Measurements from ENCODE around the gene ITGAL. TPM values are rescaled to one million over a fixed set of nuclear protein-coding genes. Genes with fewer than 3 reads are reported as not detected.

ITGAL gene
- total and polyA plus RNA-seq, 2 of the 13 experiments (the other 11 are each of a cell fraction or from before 2014, with no cell fraction given) = 0.86 to 1.2 TPM

GRCh38 chr16:30557957-30558788 lies 85.6 kb downstream of the ITGAL start, which contains the start of gene ZNF764 (continued):
- TF ChIP-seq U2AF1 (optimal IDR thresholded peaks at IDR 0.05; ENCODE audit: low read depth, low read length) = no peak
- peak; percentile 99 for TF ChIP-seq ZNF777 (CRISPR knock-in tag; IDR thresholded peaks at IDR 0.05)
- TF ChIP-seq BRCA1 (CRISPR knock-in tag; IDR thresholded peaks at IDR 0.05) = peak; percentile 18; the same call in 1 of the 2 replicates
- no peak for TF ChIP-seq SETDB1 (CRISPR knock-in tag; IDR thresholded peaks at IDR 0.05; ENCODE audit: borderline replicate concordance)
- no peak for TF ChIP-seq NFATC3 (CRISPR knock-in tag; IDR thresholded peaks at IDR 0.05)
- peak; percentile 45 for TF ChIP-seq HNRNPK (IDR thresholded peaks at IDR 0.05; ENCODE audit: low read depth, low read length, poor library complexity, severe bottlenecking)
- TF ChIP-seq CSRNP2 (CRISPR knock-in tag; conservative IDR thresholded peaks at IDR 0.05; ENCODE audit: low read depth) = no peak
- TF ChIP-seq ATF7 (IDR thresholded peaks at IDR 0.05) = no peak
- TF ChIP-seq ATF7 (CRISPR knock-in tag; IDR thresholded peaks at IDR 0.05) = no peak
- TF ChIP-seq ZNF275 (CRISPR knock-in tag; IDR thresholded peaks at IDR 0.05; ENCODE audit: borderline replicate concordance) = no peak; the same call in 1 of the 2 replicates
- no peak for TF ChIP-seq KLF13 (CRISPR knock-in tag; IDR thresholded peaks at IDR 0.05)
- TF ChIP-seq JARID2 (CRISPR knock-in tag; IDR thresholded peaks at IDR 0.05; ENCODE audit: insufficient replicate concordance) = no peak
- TF ChIP-seq ZNF331 (CRISPR knock-in tag; IDR thresholded peaks at IDR 0.05) = peak; percentile 82; the same call in 1 of the 2 replicates
- peak; percentile 29 for TF ChIP-seq ZNF788 (CRISPR knock-in tag; IDR thresholded peaks at IDR 0.05; ENCODE audit: borderline replicate concordance)
- peak; percentile 56 for TF ChIP-seq ZNF33B (CRISPR knock-in tag; IDR thresholded peaks at IDR 0.05)
- peak; percentile 56; the same call in 1 of the 2 replicates for TF ChIP-seq ELF3 (CRISPR knock-in tag; IDR thresholded peaks at IDR 0.05)
- peak; percentile 70; the same call in 1 of the 2 replicates for TF ChIP-seq FOXK1 (CRISPR knock-in tag; IDR thresholded peaks at IDR 0.05; ENCODE audit: borderline replicate concordance, low read depth)
- TF ChIP-seq ZNF549 (CRISPR knock-in tag; IDR thresholded peaks at IDR 0.05) = no peak
- no peak; the same call in 1 of the 2 replicates for TF ChIP-seq RORA (CRISPR knock-in tag; IDR thresholded peaks at IDR 0.05)
- TF ChIP-seq ZNF326 (CRISPR knock-in tag; IDR thresholded peaks at IDR 0.05; ENCODE audit: borderline replicate concordance) = no peak
- peak; percentile 63 for TF ChIP-seq PITX1 (CRISPR knock-in tag; IDR thresholded peaks at IDR 0.05)
- TF ChIP-seq ZBTB38 (CRISPR knock-in tag; IDR thresholded peaks at IDR 0.05) = peak; percentile 63; the same call in 1 of the 2 replicates
- TF ChIP-seq NR2F6 (IDR thresholded peaks at IDR 0.05) = peak; percentile 90
- TF ChIP-seq NR2F6 (CRISPR knock-in tag; IDR thresholded peaks at IDR 0.05) = peak; percentile 94
- peak; percentile 46; the same call in 1 of the 2 replicates for TF ChIP-seq RXRB (CRISPR knock-in tag; IDR thresholded peaks at IDR 0.05; ENCODE audit: borderline replicate concordance)
- TF ChIP-seq ZFAT (CRISPR knock-in tag; conservative IDR thresholded peaks at IDR 0.05) = no peak
- 0 out of 2 replicates have a peak, but pooled peaks have one; percentile 25 for TF ChIP-seq ZSCAN25 (CRISPR knock-in tag; IDR thresholded peaks at IDR 0.05)
- TF ChIP-seq NAIF1 (CRISPR knock-in tag; IDR thresholded peaks at IDR 0.05; ENCODE audit: borderline replicate concordance) = peak; percentile 65; the same call in 1 of the 2 replicates
- TF ChIP-seq PHB2 (IDR thresholded peaks at IDR 0.05; ENCODE audit: partially characterized antibody) = no peak
